BE2C (cell line): ENCODE results near the gene FXYD5.

Source experiments
- DNase-seq: peaks from one replicate; pipeline ENCODE4 v3.0.0-alpha.2; 2020
- H3K27me3 ChIP-seq: fragments of 250-450 bp; sonication (Bioruptor Pico); 2 replicates; pipeline ENCODE4 v1.5.1; 2020; ENCODE audit warnings: mild to moderate bottlenecking
- H3K36me3 ChIP-seq: fragments of 250-450 bp; sonication (Bioruptor Pico); 2 replicates; pipeline ENCODE4 v1.5.1; 2020; ENCODE audit warnings: mild to moderate bottlenecking
- H3K4me1 ChIP-seq: fragments of 250-450 bp; sonication (Bioruptor Pico); 2 replicates; pipeline ENCODE4 v1.5.1; 2020
- H3K4me3 ChIP-seq: 2 replicates; pipeline ENCODE4 v1.5.1; 2011; ENCODE audit warnings: low read depth, low read length
- H3K9me3 ChIP-seq: fragments of 250-450 bp; sonication (Bioruptor Pico); 2 replicates; pipeline ENCODE4 v1.5.1; 2020
- CTCF ChIP-seq: IDR thresholded peaks from 2 replicates; pipeline ENCODE4 v1.5.1; 2012; ENCODE audit warnings: mild to moderate bottlenecking, low read depth, low read length

FXYD5 gene

DNA sequence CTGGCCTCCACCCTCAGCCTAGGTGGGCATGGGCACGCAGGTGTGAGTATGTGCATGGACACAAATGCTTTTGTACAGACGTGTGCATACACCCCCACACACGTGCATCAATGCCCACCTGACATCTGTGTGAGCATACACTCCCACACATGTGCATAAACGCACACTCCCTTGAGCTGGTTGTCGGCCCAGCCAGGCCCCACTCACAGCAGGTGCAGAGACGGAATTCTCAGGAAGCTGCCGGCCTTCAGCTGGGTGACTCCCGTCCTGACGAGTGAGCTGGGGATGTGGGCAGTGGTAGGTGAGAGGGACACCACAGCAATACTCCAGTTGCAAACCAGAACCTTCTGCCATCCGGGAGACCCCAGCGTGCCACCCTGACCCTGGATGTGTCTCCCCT lies 20.7 kb upstream of the FXYD5 start:
- no peak for DNase-seq
- Histone ChIP-seq H3K4me1 (no peaks in the 10 kb centered on the region), H3K27me3 (no peaks in the 10 kb centered on the region), H3K4me3 (no peak overlapping the region), H3K9me3 (no peaks in the 10 kb centered on the region), H3K36me3 (no peaks in the 10 kb centered on the region)
- TF ChIP-seq CTCF, result no peak

- Histone ChIP-seq H3K9me3 (no peaks in the 10 kb centered on the region), H3K4me1 (no peaks in the 10 kb centered on the region), H3K27me3 (no peaks in the 10 kb centered on the region), H3K4me3 (no peak within 1 kb of the TSS), H3K36me3 (no peaks in the 10 kb centered on the region)
- TF ChIP-seq CTCF, result no peak
- DNase-seq, result no peak
Measured at GRCh38 chr19:35134601-35135242, 19.8 kb upstream of the FXYD5 start, which contains the start of gene LGI4. Gene LGI4, minus strand, starts transcription at chr19:35135059. Its CDS starts 379 bp downstream, at chr19:35134680.

- peak; percentile 81 for DNase-seq
- Histone ChIP-seq H3K4me3 (no peak overlapping the region), H3K9me3 (no peaks in the 10 kb centered on the region), H3K4me1 (no peaks in the 10 kb centered on the region), H3K36me3 (no peaks in the 10 kb centered on the region), H3K27me3 (no peaks in the 10 kb centered on the region)
- TF ChIP-seq CTCF, result peak; percentile 85
Measured at GRCh38 chr19:35135389-35135909, 19.1 kb upstream of the FXYD5 start.

GRCh38 chr19:35136231-35136630 lies 18.3 kb upstream of the FXYD5 start:
- H3K27me3 ChIP-seq, result no peaks in the 10 kb centered on the region
- no peak overlapping the region for H3K4me3 ChIP-seq
- DNase-seq, result no peak
- H3K36me3 ChIP-seq, result no peaks in the 10 kb centered on the region
- no peaks in the 10 kb centered on the region for H3K9me3 ChIP-seq
- TF ChIP-seq CTCF, result no peak
- peaks cover 4% of the 10 kb centered on the region for H3K4me1 ChIP-seq

DNA sequence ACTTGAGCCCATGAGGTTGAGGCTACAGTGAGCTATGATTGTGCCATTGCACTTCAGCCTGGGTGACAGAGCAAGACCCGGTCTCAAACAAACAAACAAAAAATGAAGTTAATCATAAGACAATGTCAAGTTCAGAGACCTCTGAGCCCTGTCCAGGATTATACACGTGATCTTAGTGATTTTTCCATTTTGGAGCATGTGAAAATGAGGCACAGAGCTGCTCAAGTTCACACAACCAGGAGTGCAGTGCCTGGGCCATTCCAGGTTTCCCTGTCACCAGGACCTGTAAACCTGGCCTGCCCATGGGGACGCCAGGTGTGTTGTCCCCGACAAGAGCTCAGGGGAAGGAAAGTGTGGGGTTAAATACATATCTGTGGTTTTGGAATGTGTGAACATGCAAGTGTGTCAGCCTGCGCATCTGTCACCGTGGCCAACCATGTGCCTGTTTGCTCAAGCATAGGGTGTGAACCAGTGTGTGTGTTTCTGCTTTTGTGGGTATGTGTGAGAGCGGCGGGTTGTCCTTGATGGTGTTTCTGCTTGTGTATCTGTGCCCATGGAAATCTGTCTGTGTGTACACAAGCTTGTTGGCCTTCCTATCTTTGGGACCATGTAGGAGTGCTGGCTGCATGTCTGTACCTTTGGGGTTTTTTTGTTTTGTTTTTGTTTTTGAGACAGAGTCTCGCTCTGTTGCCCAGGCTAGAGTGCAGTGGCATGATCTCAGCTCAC lies 17.4 kb upstream of the FXYD5 start:
- peaks cover 7% of the 10 kb centered on the region for H3K27me3 ChIP-seq
- TF ChIP-seq CTCF, result no peak
- no peak overlapping the region for H3K4me3 ChIP-seq
- no peaks in the 10 kb centered on the region for H3K36me3 ChIP-seq
- no peak for DNase-seq
- H3K4me1 ChIP-seq, result peaks cover 4% of the 10 kb centered on the region
- H3K9me3 ChIP-seq, result no peaks in the 10 kb centered on the region

DNA sequence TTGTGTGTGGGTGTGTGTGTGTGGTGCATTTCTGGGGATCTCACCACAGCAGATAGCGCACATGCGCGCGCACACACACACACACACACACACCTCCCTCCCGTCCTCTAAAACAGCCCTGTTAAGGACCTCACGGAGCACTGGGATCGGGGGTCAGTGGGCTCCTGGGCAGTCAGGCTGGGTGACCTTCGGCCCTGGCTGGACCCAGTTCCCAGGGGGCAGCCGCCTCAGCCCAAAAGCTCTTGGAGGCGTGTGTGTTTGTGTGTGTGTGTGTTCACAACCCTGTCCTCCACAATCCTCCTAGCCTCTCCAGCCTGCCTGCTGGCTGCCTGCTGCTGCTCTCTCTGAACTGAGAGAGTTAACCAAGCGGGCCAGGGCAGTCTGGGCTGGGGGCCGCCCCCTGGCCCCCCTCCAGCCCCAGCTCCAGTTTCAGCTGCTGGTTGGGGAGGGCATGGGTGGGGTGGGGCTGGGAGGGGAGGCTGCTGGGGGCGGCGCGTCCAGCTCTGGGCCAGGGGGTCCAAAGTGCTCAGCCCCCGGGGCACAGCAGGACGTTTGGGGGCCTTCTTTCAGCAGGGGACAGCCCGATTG lies 16.1 kb upstream of the FXYD5 start, which contains the start of gene FXYD1:
FXYD1 (plus strand) TSS at position 520 of the 588 bp plus-strand sequence. CDS start 1,256 bp downstream, outside the sequence.
- DNase-seq, result no peak
- Histone ChIP-seq H3K36me3 (no peaks in the 10 kb centered on the region), H3K4me1 (peaks cover 4% of the 10 kb centered on the region), H3K9me3 (no peaks in the 10 kb centered on the region), H3K4me3 (no peak within 1 kb of the TSS), H3K27me3 (peaks cover 15% of the 10 kb centered on the region)
- TF ChIP-seq CTCF, result no peak
